OCI-LY7 (cell line): ENCODE results near the gene LHFPL6. TPM values are rescaled to one million over a fixed set of nuclear protein-coding genes. Genes with fewer than 3 reads are reported as not detected.

Experiments used
- BruUV-seq: library from RNA; stranded (reverse); fragments of 400-500 nt; replicated peaks from 2 replicates; lab custom pipeline; 2021; lab: Mats Ljungman, UMichigan
- CTCF ChIA-PET: fragments of 300-600 bp; sonication (Branson Sonifier 250); formaldehyde crosslinking; loops from one replicate; lab custom pipeline; 2022; ENCODE audit warnings: antibody characterized with exemption; ENCODE audit not compliant: unreplicated experiment; lab: Charles Lee
- POLR2A ChIA-PET: fragments of 300-600 bp; sonication (Branson Sonifier 250); formaldehyde crosslinking; loops from one replicate; lab custom pipeline; 2022; ENCODE audit warnings: antibody characterized with exemption; lab: Charles Lee
- DNase-seq: peaks from one replicate; pipeline ENCODE4 v3.0.0-alpha.2; 2015; ENCODE audit warnings: low spot score
- H2AFZ ChIP-seq: fragments of 200-600 bp; sonication (generic), shearing (Covaris generic); 2 replicates; pipeline ENCODE4 v1.6.1; 2014; ENCODE audit warnings: mild to moderate bottlenecking, antibody characterized with exemption, low read length, moderate library complexity
- H3K27ac ChIP-seq: fragments of 200-600 bp; sonication (generic); 2 replicates; pipeline ENCODE4 v1.5.1; 2014; ENCODE audit warnings: mixed run types, low read depth, mild to moderate bottlenecking, moderate library complexity, low read length, inconsistent platforms; ENCODE audit not compliant: poor library complexity, severe bottlenecking
- H3K36me3 ChIP-seq: fragments of 200-600 bp; sonication (generic); 2 replicates; pipeline ENCODE4 v1.6.1; 2014; ENCODE audit warnings: mild to moderate bottlenecking, antibody characterized with exemption, low read length, moderate library complexity, mixed read lengths; ENCODE audit not compliant: insufficient read depth
- H3K4me1 ChIP-seq: fragments of 200-600 bp; sonication (generic); 2 replicates; pipeline ENCODE4 v1.5.1; 2014; ENCODE audit warnings: mild to moderate bottlenecking, low read length; ENCODE audit not compliant: insufficient read depth, poor library complexity, severe bottlenecking
- H3K4me2 ChIP-seq: fragments of 200-600 bp; sonication (generic); 2 replicates; pipeline ENCODE4 v1.6.1; 2014; ENCODE audit warnings: mild to moderate bottlenecking, low read length
- H3K4me3 ChIP-seq: fragments of 200-600 bp; sonication (generic); 2 replicates; pipeline ENCODE4 v1.5.1; 2014; ENCODE audit warnings: mild to moderate bottlenecking, low read depth, low read length; ENCODE audit not compliant: poor library complexity, severe bottlenecking
- H3K79me2 ChIP-seq: fragments of 200-600 bp; sonication (generic); 2 replicates; pipeline ENCODE4 v1.6.1; 2016; ENCODE audit warnings: low read depth, mild to moderate bottlenecking, low read length, moderate library complexity, mixed read lengths; ENCODE audit not compliant: insufficient read depth
- H3K9me2 ChIP-seq: fragments of 200-600 bp; sonication (generic); 2 replicates; pipeline ENCODE4 v1.6.1; 2016; ENCODE audit warnings: mild to moderate bottlenecking, low read length, mixed read lengths; ENCODE audit not compliant: insufficient read depth
- H3K9me3 ChIP-seq: fragments of 200-600 bp; sonication (generic); 2 replicates; pipeline ENCODE4 v1.6.1; 2014; ENCODE audit warnings: mild to moderate bottlenecking, mixed run types, low read length, mixed read lengths
- H4K20me1 ChIP-seq: fragments of 200-600 bp; sonication (generic); 2 replicates; pipeline ENCODE4 v1.6.1; 2014; ENCODE audit warnings: mild to moderate bottlenecking, antibody characterized with exemption, low read length, moderate library complexity, mixed read lengths; ENCODE audit not compliant: insufficient read depth
- CTCF ChIP-seq: fragments of 200-600 bp; sonication (generic); conservative IDR thresholded peaks from 2 replicates; pipeline ENCODE4 v1.5.1; 2014; ENCODE audit warnings: mild to moderate bottlenecking, antibody characterized with exemption, low read length, moderate library complexity, mixed read lengths
- EZH2phosphoT487 ChIP-seq: fragments of 200-600 bp; sonication (generic); IDR thresholded peaks from 2 replicates; pipeline ENCODE4 v1.6.1; 2018; ENCODE audit warnings: low read depth, borderline replicate concordance, mild to moderate bottlenecking, mixed run types, antibody characterized with exemption, low read length, moderate library complexity, mixed read lengths
- intact Hi-C: fragments of 100-400 bp; cut with micrococcal nuclease; formaldehyde crosslinking; loops from one replicate; pipeline ENCODE4 v1.10.0; 2022; ENCODE audit not compliant: unreplicated experiment
- total RNA-seq, 2 experiments: library from RNA; depleted of rRNA in 1 of 2; stranded (reverse); fragments of >200 nt in 1 of 2; shearing (Covaris generic) in 1 of 2; gene quantifications; 2 replicates each; pipeline ENCODE4 v1.2.3, GENCODE V29; 2014 to 2022

Gene LHFPL6
- total RNA-seq, 2 experiments from 2014 or later = 15.1 to 27.7 TPM

GRCh38 chr13:39450176-39450575, 152.8 kb downstream of the LHFPL6 start:
- no TSS peak for BruUV-seq
- POLR2A ChIA-PET = interaction anchor here (0.5 kb wide), 1 partner anchor 387 kb away, joined by 3 read pairs; no protein-coding TSS in a partner anchor
- intact Hi-C loops = no loop called here

DNA sequence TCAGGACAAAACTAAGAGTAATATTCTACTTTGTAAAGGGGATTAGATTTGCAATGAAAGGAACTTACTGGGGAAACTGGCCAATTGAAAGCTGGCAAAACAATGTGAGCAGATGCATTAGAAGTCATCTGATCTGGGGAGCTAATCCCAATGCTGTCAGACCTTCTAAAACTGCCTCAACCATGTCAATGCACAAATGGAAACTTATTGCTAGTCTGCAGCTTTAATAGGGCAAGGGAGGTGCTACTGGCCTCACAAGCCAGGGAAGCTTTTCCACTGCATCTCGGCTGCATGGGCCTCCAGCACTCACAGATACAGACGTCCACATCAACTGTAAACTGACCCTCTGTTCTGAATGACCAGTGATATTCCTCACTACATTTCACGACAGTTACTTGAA, 154.2 kb downstream of the LHFPL6 start:
- H3K9me3 ChIP-seq = no peaks in the 10 kb centered on the region
- no peaks in the 10 kb centered on the region; the same call in 1 of the 2 replicates for H3K79me2 ChIP-seq
- no peak overlapping the region for H3K27ac ChIP-seq
- no peaks in the 10 kb centered on the region for H3K36me3 ChIP-seq
- intact Hi-C loops = no loop called here
- H2AFZ ChIP-seq = no peak overlapping the region
- no peak overlapping the region for H3K4me2 ChIP-seq
- no peaks in the 10 kb centered on the region for H4K20me1 ChIP-seq
- POLR2A ChIA-PET = interaction anchor here (0.6 kb wide), 1 partner anchor 91 kb away, joined by 4 read pairs; no protein-coding TSS in a partner anchor
- H3K9me2 ChIP-seq = no peaks in the 10 kb centered on the region; the same call in 1 of the 2 replicates
- BruUV-seq = no TSS peak
- H3K4me1 ChIP-seq = peaks cover 25% of the 10 kb centered on the region
- no peak for DNase-seq
- CTCF ChIA-PET = no interaction called here
- H3K4me3 ChIP-seq = no peak overlapping the region
- TF ChIP-seq CTCF (no peak), EZH2phosphoT487 (no peak)

More at GRCh38 chr13:39450176-39450575, 152.8 kb downstream of the LHFPL6 start:
- Histone ChIP-seq H3K36me3 (no peaks in the 10 kb centered on the region), H3K27ac (no peak overlapping the region), H3K79me2 (no peaks in the 10 kb centered on the region; the same call in 1 of the 2 replicates), H3K9me3 (no peaks in the 10 kb centered on the region), H3K4me2 (no peak overlapping the region), H3K9me2 (no peaks in the 10 kb centered on the region), H3K4me3 (no peak overlapping the region), H4K20me1 (no peaks in the 10 kb centered on the region), H2AFZ (no peak overlapping the region), H3K4me1 (peaks cover 25% of the 10 kb centered on the region)
- DNase-seq = no peak
- CTCF ChIA-PET = no interaction called here
- TF ChIP-seq EZH2phosphoT487 (no peak), CTCF (no peak)

DNA sequence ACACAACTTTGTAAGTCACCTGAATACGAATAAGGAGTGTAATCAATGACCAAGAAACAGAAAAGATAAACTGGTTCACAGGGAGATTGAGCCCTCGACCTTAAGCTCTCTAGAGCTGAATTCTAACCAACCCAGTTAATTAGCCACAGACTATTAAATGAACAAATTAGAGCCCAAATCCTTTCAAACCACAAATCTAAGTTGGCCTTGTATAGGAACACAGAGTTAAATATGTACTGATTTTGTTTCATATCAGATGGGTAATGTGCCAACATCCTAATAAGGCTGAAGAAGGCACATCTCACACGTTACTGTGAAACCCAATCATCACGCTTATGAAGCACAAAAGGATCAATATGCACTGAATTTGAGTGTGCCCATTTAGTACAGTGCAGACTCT, 156.1 kb downstream of the LHFPL6 start:
- CTCF ChIA-PET = no interaction called here
- POLR2A ChIA-PET = no interaction called here
- Histone ChIP-seq H3K79me2 (no peaks in the 10 kb centered on the region), H4K20me1 (no peaks in the 10 kb centered on the region), H3K4me2 (no peak overlapping the region), H3K9me2 (no peaks in the 10 kb centered on the region; the same call in 1 of the 2 replicates), H2AFZ (no peak overlapping the region), H3K27ac (no peak overlapping the region), H3K4me3 (no peak overlapping the region), H3K36me3 (no peaks in the 10 kb centered on the region), H3K4me1 (peaks cover 9% of the 10 kb centered on the region), H3K9me3 (no peaks in the 10 kb centered on the region)
- intact Hi-C loops = no loop called here
- TF ChIP-seq CTCF = no peak
- no peak for TF ChIP-seq EZH2phosphoT487
- DNase-seq = no peak
- no TSS peak for BruUV-seq
